IMR-90 (cell line): ENCODE data around the gene IGIP. TPM values are rescaled to one million over a fixed set of nuclear protein-coding genes. Genes with fewer than 3 reads are reported as not detected.
A peak's percentile ranks its signal among the peaks of the same experiment; 100 is the strongest.
"Not testable (repeated sequence)": the region's sequence is repeated elsewhere in the genome, so short reads cannot be mapped to it uniquely, and the experiment has no call there.

Source experiments
- ATAC-seq: fragments of 200-7000 bp; cut with Tn5 transposase; 2 replicates; pipeline ENCODE4 v1.9.1; 2020; ENCODE audit warnings: low read depth, mild to moderate bottlenecking, moderate library complexity
- BruUV-seq: library from RNA; stranded (reverse); fragments of 400-500 nt; replicated peaks from 2 replicates; lab custom pipeline; 2021; lab: Mats Ljungman, UMichigan
- CTCF ChIA-PET: fragments of 300-600 bp; formaldehyde crosslinking; extraction: SDS; loops from one replicate; lab custom pipeline; 2021; ENCODE audit warnings: antibody characterized with exemption; lab: Yijun Ruan, JAX
- POLR2A ChIA-PET: fragments of 300-600 bp; sonication (Branson Sonifier 250); formaldehyde crosslinking; loops from one replicate; lab custom pipeline; 2022; ENCODE audit warnings: antibody characterized with exemption; ENCODE audit not compliant: unreplicated experiment; lab: Charles Lee
- DNase-seq: peaks from one replicate; pipeline ENCODE4 v3.0.0; 2013
- H2AFZ ChIP-seq: replicated peaks from 2 replicates; pipeline ENCODE3; 2013; ENCODE audit warnings: low read length, mild to moderate bottlenecking; ENCODE audit not compliant: poor library complexity
- H2AK5ac ChIP-seq: 2 replicates; pipeline ENCODE4 v1.6.1; 2013; ENCODE audit warnings: low read depth, low read length, inconsistent platforms
- H2AK9ac ChIP-seq: replicated peaks from 2 replicates; pipeline ENCODE3; 2013; ENCODE audit warnings: mild to moderate bottlenecking, low read depth, low read length, moderate library complexity; ENCODE audit not compliant: poor library complexity
- H2BK120ac ChIP-seq: 2 replicates; pipeline ENCODE4 v1.6.1; 2013; ENCODE audit warnings: low read depth, low read length, inconsistent platforms
- H2BK15ac ChIP-seq: 3 replicates; pipeline ENCODE4 v1.6.1; 2013; ENCODE audit warnings: low read depth, low read length, inconsistent platforms
- H2BK20ac ChIP-seq: 2 replicates; pipeline ENCODE4 v1.6.1; 2013; ENCODE audit warnings: low read depth, mild to moderate bottlenecking, inconsistent platforms, low read length, moderate library complexity
- H2BK5ac ChIP-seq: 2 replicates; pipeline ENCODE4 v1.6.1; 2013; ENCODE audit warnings: mild to moderate bottlenecking, low read depth, low read length, inconsistent platforms; ENCODE audit not compliant: poor library complexity, severe bottlenecking
- H3K14ac ChIP-seq: replicated peaks from 2 replicates; pipeline ENCODE4 v1.6.1; 2013; ENCODE audit warnings: low read depth, low read length, inconsistent platforms
- H3K18ac ChIP-seq: 2 replicates; pipeline ENCODE4 v1.6.1; 2013; ENCODE audit warnings: low read depth, low read length, control low read depth
- H3K23ac ChIP-seq: 2 replicates; pipeline ENCODE4 v1.6.1; 2013; ENCODE audit warnings: low read depth, low read length, inconsistent platforms
- H3K27ac ChIP-seq: 2 replicates; pipeline ENCODE4 v1.5.1; 2013; ENCODE audit warnings: mild to moderate bottlenecking, control low read depth, low read length; ENCODE audit not compliant: insufficient read depth
- H3K27me3 ChIP-seq: 2 replicates; pipeline ENCODE4 v1.6.1; 2013; ENCODE audit warnings: low read length; ENCODE audit not compliant: control insufficient read depth, insufficient read depth
- H3K36me3 ChIP-seq: 2 replicates; pipeline ENCODE4 v1.6.1; 2013; ENCODE audit warnings: low read length, mixed read lengths; ENCODE audit not compliant: control insufficient read depth, insufficient read depth
- H3K4ac ChIP-seq: 2 replicates; pipeline ENCODE4 v1.6.1; 2013; ENCODE audit warnings: low read depth, low read length, inconsistent platforms
- H3K4me1 ChIP-seq: 2 replicates; pipeline ENCODE4 v1.6.1; 2013; ENCODE audit warnings: low read length, mixed read lengths; ENCODE audit not compliant: control insufficient read depth, insufficient read depth
- H3K4me2 ChIP-seq: 2 replicates; pipeline ENCODE4 v1.6.1; 2013; ENCODE audit warnings: low read depth, mild to moderate bottlenecking, control low read depth, low read length, moderate library complexity
- H3K4me3 ChIP-seq: 2 replicates; pipeline ENCODE4 v1.5.1; 2013; ENCODE audit warnings: low read depth, mild to moderate bottlenecking, control low read depth, low read length, moderate library complexity; ENCODE audit not compliant: insufficient read depth
- H3K56ac ChIP-seq: 2 replicates; pipeline ENCODE4 v1.6.1; 2013; ENCODE audit warnings: low read length, inconsistent platforms; ENCODE audit not compliant: insufficient read depth; ENCODE audit errors: extremely low read depth
- H3K79me1 ChIP-seq, 2 experiments: 2 replicates each; pipeline ENCODE4 v1.6.1; 2013; ENCODE audit warnings: low read length in 2 of 2, inconsistent platforms in 1 of 2, low read depth in 1 of 2
- H3K9ac ChIP-seq: 2 replicates; pipeline ENCODE4 v1.6.1; 2013; ENCODE audit warnings: low read depth, low read length, control low read depth
- H3K9me1 ChIP-seq: 2 replicates; pipeline ENCODE4 v1.6.1; 2013; ENCODE audit warnings: low read length, inconsistent platforms; ENCODE audit not compliant: insufficient read depth
- H3K9me3 ChIP-seq: 2 replicates; pipeline ENCODE4 v1.6.1; 2013; ENCODE audit warnings: low read length; ENCODE audit not compliant: control insufficient read depth, insufficient read depth
- H4K20me1 ChIP-seq: 2 replicates; pipeline ENCODE4 v1.6.1; 2013; ENCODE audit warnings: low read length, inconsistent platforms; ENCODE audit not compliant: insufficient read depth
- H4K5ac ChIP-seq: 2 replicates; pipeline ENCODE4 v1.6.1; 2013; ENCODE audit warnings: mild to moderate bottlenecking, low read depth, low read length, control low read depth
- H4K8ac ChIP-seq, 2 experiments: 2 replicates each; pipeline ENCODE4 v1.6.1; 2013; ENCODE audit warnings: low read depth in 2 of 2, low read length in 2 of 2, control low read depth in 1 of 2, inconsistent platforms in 1 of 2
- H4K91ac ChIP-seq: 2 replicates; pipeline ENCODE4 v1.6.1; 2013; ENCODE audit warnings: low read depth, low read length, inconsistent platforms; ENCODE audit not compliant: insufficient read depth
- WGBS, 2 experiments: methylation state at CpG; one replicate each; pipeline versions ENCODE4 v1.1.5 to v1.1.7; 2013; ENCODE audit warnings: missing lambda C conversion rate in 2 of 2; ENCODE audit not compliant: insufficient read length in 1 of 2; ENCODE audit errors: extremely low coverage in 2 of 2; 5-methylcytosine and 5-hydroxymethylcytosine counted together
- dilution Hi-C: fragments of 300-500 bp; cut with HindIII; formaldehyde crosslinking; loops from one replicate; pipeline ENCODE4 v1.14.3; 2018; ENCODE audit warnings: low sequenced_read_pairs; ENCODE audit not compliant: unreplicated experiment
- in situ Hi-C: fragments of 300-500 bp; cut with MboI; formaldehyde crosslinking; loops from 3 replicates; pipeline ENCODE4 v1.14.3; 2019; ENCODE audit warnings: low sequenced_read_pairs, inconsistent platforms, mixed read lengths
- intact Hi-C: fragments of 100-400 bp; cut with micrococcal nuclease; formaldehyde crosslinking; loops from 2 replicates; pipeline ENCODE4 v1.10.0; 2022
- polyA plus RNA-seq, 3 experiments: library from polyadenylated mRNA; depleted of rRNA; stranded (reverse); fragments of >200 nt; gene quantifications; 2 replicates each; pipeline ENCODE4 v1.2.3, GENCODE V29; 2012; ENCODE audit warnings: low replicate concordance in 1 of 3
- total RNA-seq: library from RNA; depleted of rRNA; stranded (reverse); fragments of >200 nt; gene quantifications from 2 replicates; pipeline ENCODE4 v1.2.3, GENCODE V29; 2012

The IGIP gene
- total and polyA plus RNA-seq, 2 of the 4 experiments (the other 2 are of a cell fraction), result 1.2 to 5.0 TPM

GRCh38 chr5:140154710-140155381 is 29.1 kb downstream of the IGIP start:
- H3K56ac ChIP-seq, H2BK120ac ChIP-seq, H4K91ac ChIP-seq, H3K18ac ChIP-seq, intact Hi-C loops, POLR2A ChIA-PET, H3K23ac ChIP-seq, H3K14ac ChIP-seq, H3K9me3 ChIP-seq, H4K20me1 ChIP-seq, H2BK15ac ChIP-seq, H4K5ac ChIP-seq, dilution Hi-C loops, H3K79me1 ChIP-seq, ATAC-seq, H3K27ac ChIP-seq, H3K4me2 ChIP-seq, BruUV-seq, H3K27me3 ChIP-seq, H2BK20ac ChIP-seq, H3K4ac ChIP-seq, H2AK5ac ChIP-seq, H3K9ac ChIP-seq, DNase-seq, H2AFZ ChIP-seq, H3K9me1 ChIP-seq, H3K4me1 ChIP-seq, H2BK5ac ChIP-seq, H3K36me3 ChIP-seq, H4K8ac ChIP-seq, in situ Hi-C loops, H3K4me3 ChIP-seq: not testable (repeated sequence)
- CTCF ChIA-PET, result interaction anchor here (0.7 to 1.0 kb wide), 3 partner anchors 9 to 47 kb away, joined by 3 to 5 read pairs (median 4); no protein-coding TSS in a partner anchor
- H2AK9ac ChIP-seq, result peak overlapping the region; percentile 39
- WGBS, 2 experiments, result 82% methylated on average over 7 of the region's 21 CpGs; no CpG with 5 or more reads in 1 of the 2 experiments
